ENCODE measurements around the gene FAHD2A. TPM values are rescaled to one million over a fixed set of nuclear protein-coding genes. Genes with fewer than 3 reads are reported as not detected.

FAHD2A gene
- polyA plus RNA-seq, 1 donor (not counting 4 experiments of a cell fraction or from before 2014, with no cell fraction given) = 27.2 TPM

DNA sequence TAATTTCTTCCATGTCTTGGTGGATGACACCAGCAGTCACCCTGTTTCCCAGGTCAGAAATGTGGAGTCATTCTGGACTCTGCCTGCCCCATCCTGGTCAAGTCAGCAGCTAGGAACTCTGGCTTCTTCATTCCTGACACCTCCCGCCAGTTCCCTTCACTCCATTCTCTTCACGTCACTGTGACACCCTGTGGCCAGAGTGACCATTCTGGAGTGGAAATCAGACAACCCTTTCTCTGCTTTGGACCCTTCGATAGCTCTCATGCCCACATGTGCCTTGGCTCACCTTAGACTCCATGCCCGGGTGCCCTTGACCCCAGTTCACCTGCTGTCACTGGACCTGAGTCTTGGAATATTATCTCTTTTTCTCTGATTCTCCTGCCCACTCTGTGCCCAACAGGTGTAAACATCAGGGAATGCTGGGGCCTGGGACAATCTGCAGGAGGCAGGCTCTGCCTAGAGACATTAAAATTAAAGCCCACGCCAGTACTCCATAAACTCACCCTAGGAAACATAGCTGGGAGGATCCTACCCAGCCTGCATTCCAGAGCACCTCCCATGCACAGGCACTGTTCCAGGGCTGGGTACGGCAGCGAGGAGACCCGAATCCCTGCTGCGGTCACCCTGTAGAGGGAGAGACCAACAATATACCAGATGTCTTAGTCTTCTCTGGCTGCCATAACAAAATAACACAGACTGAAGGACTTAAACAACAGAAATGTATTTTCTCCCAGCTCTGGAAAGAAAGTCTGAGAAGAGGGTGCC lies 41.1 kb upstream of the FAHD2A start:
- Histone ChIP-seq H3K36me3 (ENCODE audit: control insufficient read depth in 2 of 2, extremely low read depth in 1 of 2, insufficient read depth in 2 of 2, low read length in 2 of 2) (no peaks in the 10 kb centered on the region), H3K9ac (ENCODE audit: control insufficient read depth, extremely low read depth, insufficient read depth, low read length) (no peak overlapping the region), H3K9me1 (ENCODE audit: control insufficient read depth, extremely low read depth, insufficient read depth, low read length) (no peaks in the 10 kb centered on the region), H3K4me1 (ENCODE audit: control insufficient read depth, extremely low read depth, insufficient read depth, low read length) (no peaks in the 10 kb centered on the region), H4K20me1 (ENCODE audit: control insufficient read depth, extremely low read depth, insufficient read depth, low read length) (no peaks in the 10 kb centered on the region), H3K4me3 (ENCODE audit: control insufficient read depth in 2 of 3, extremely low read depth in 1 of 3, insufficient read depth in 2 of 3, low read depth in 1 of 3, low read length in 3 of 3) (no peak overlapping the region), H3K27me3 (ENCODE audit: control insufficient read depth, extremely low read depth, insufficient read depth, low read length) (peaks cover 14% of the 10 kb centered on the region), H3K79me2 (ENCODE audit: control insufficient read depth, insufficient read depth, low read length) (no peaks in the 10 kb centered on the region), H3K4me2 (ENCODE audit: control insufficient read depth, extremely low read depth, insufficient read depth, low read depth, low read length) (no peak overlapping the region), H3K27ac (ENCODE audit: control insufficient read depth, insufficient read depth, low read length) (no peak overlapping the region), H2AFZ (ENCODE audit: control insufficient read depth, low read length) (no peak overlapping the region), H3K9me3 (ENCODE audit: control insufficient read depth, low read depth, low read length) (no peaks in the 10 kb centered on the region)
- no peak for TF ChIP-seq CTCF (optimal IDR thresholded peaks at IDR 0.05 in 1 of 3, IDR thresholded peaks at IDR 0.05 in 1 of 3, conservative IDR thresholded peaks at IDR 0.05 in 1 of 3; ENCODE audit: extremely low read depth in 1 of 3, insufficient read depth in 2 of 3, low read length in 3 of 3)
- TF ChIP-seq EZH2 (IDR thresholded peaks at IDR 0.05; ENCODE audit: low read length) = no peak
- dilution Hi-C loops (cut with MboI; ENCODE audit: extremely low pct_ligation_motif_present, low sequenced_read_pairs) = no loop called here
- FAIRE-seq (no peak), DNase-seq (ENCODE audit: low read depth, low spot score) (no peak)

- dilution Hi-C loops (cut with MboI; ENCODE audit: extremely low pct_ligation_motif_present, low sequenced_read_pairs) = no loop called here
- Histone ChIP-seq H3K9me1 (ENCODE audit: control insufficient read depth, extremely low read depth, insufficient read depth, low read length) (no peaks in the 10 kb centered on the region), H3K4me3 (ENCODE audit: control insufficient read depth in 2 of 3, extremely low read depth in 1 of 3, insufficient read depth in 2 of 3, low read depth in 1 of 3, low read length in 3 of 3) (no peak overlapping the region), H3K79me2 (ENCODE audit: control insufficient read depth, insufficient read depth, low read length) (no peaks in the 10 kb centered on the region), H3K36me3 (ENCODE audit: control insufficient read depth in 2 of 2, extremely low read depth in 1 of 2, insufficient read depth in 2 of 2, low read length in 2 of 2) (no peaks in the 10 kb centered on the region), H3K27me3 (ENCODE audit: control insufficient read depth, extremely low read depth, insufficient read depth, low read length) (peaks cover 14% of the 10 kb centered on the region), H2AFZ (ENCODE audit: control insufficient read depth, low read length) (no peak overlapping the region), H3K27ac (ENCODE audit: control insufficient read depth, insufficient read depth, low read length) (no peak overlapping the region), H3K4me2 (ENCODE audit: control insufficient read depth, extremely low read depth, insufficient read depth, low read depth, low read length) (no peak overlapping the region), H3K9me3 (ENCODE audit: control insufficient read depth, low read depth, low read length) (no peaks in the 10 kb centered on the region), H3K9ac (ENCODE audit: control insufficient read depth, extremely low read depth, insufficient read depth, low read length) (no peak overlapping the region), H4K20me1 (ENCODE audit: control insufficient read depth, extremely low read depth, insufficient read depth, low read length) (no peaks in the 10 kb centered on the region), H3K4me1 (ENCODE audit: control insufficient read depth, extremely low read depth, insufficient read depth, low read length) (no peaks in the 10 kb centered on the region)
- TF ChIP-seq CTCF (optimal IDR thresholded peaks at IDR 0.05 in 1 of 3, IDR thresholded peaks at IDR 0.05 in 1 of 3, conservative IDR thresholded peaks at IDR 0.05 in 1 of 3; ENCODE audit: extremely low read depth in 1 of 3, insufficient read depth in 2 of 3, low read length in 3 of 3) = no peak
- TF ChIP-seq EZH2 (IDR thresholded peaks at IDR 0.05; ENCODE audit: low read length) = no peak
- no peak for FAIRE-seq
- no peak for DNase-seq (ENCODE audit: low read depth, low spot score)
These were observed 40.0 kb upstream of the FAHD2A start for GRCh38 chr2:95362486-95362885.

Data from keratinocyte (primary cell).